Measurements from ENCODE around the gene PRSS21. TPM values are rescaled to one million over a fixed set of nuclear protein-coding genes. Genes with fewer than 3 reads are reported as not detected.

The PRSS21 gene
- not detected for total RNA-seq
- long read RNA-seq, result 0 reads

GRCh38 chr16:2816751-2817339 lies at the start of gene PRSS21:
TSS of gene PRSS21 (plus strand) at chr16:2817237. CDS start at chr16:2817269, 32 bp downstream.
- WGBS (ENCODE audit: insufficient coverage, low coverage, low lambda C conversion rate, missing lambda C conversion rate), result 71% methylated on average over 4 of the region's 28 CpGs
- H3K4me1 ChIP-seq, result no peaks in the 10 kb centered on the region
- H3K36me3 ChIP-seq, result no peaks in the 10 kb centered on the region
- ATAC-seq, result peak in 1 of 4 donors; percentile 21
- H3K4me3 ChIP-seq, result no peak within 1 kb of the TSS
- H3K27me3 ChIP-seq, result no peaks in the 10 kb centered on the region
- no peak within 1 kb of the TSS for H3K27ac ChIP-seq
- TF ChIP-seq POLR2A (IDR thresholded peaks at IDR 0.05), result no peak
- TF ChIP-seq, protein P1, sequence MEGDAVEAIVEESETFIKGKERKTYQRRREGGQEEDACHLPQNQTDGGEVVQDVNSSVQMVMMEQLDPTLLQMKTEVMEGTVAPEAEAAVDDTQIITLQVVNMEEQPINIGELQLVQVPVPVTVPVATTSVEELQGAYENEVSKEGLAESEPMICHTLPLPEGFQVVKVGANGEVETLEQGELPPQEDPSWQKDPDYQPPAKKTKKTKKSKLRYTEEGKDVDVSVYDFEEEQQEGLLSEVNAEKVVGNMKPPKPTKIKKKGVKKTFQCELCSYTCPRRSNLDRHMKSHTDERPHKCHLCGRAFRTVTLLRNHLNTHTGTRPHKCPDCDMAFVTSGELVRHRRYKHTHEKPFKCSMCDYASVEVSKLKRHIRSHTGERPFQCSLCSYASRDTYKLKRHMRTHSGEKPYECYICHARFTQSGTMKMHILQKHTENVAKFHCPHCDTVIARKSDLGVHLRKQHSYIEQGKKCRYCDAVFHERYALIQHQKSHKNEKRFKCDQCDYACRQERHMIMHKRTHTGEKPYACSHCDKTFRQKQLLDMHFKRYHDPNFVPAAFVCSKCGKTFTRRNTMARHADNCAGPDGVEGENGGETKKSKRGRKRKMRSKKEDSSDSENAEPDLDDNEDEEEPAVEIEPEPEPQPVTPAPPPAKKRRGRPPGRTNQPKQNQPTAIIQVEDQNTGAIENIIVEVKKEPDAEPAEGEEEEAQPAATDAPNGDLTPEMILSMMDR (IDR thresholded peaks at IDR 0.05), result no peak
- intact Hi-C loops (cut with DNase I), result no loop called here
- no peak for DNase-seq
- H3K9me3 ChIP-seq, result no peaks in the 10 kb centered on the region

- H3K27ac ChIP-seq, result no peak overlapping the region
- 85% methylated on average over 10 of the region's 14 CpGs for WGBS (ENCODE audit: insufficient coverage, low coverage, low lambda C conversion rate, missing lambda C conversion rate)
- ATAC-seq (no peak), DNase-seq (no peak)
- H3K9me3 ChIP-seq, result no peaks in the 10 kb centered on the region
- H3K27me3 ChIP-seq, result no peaks in the 10 kb centered on the region
- peaks cover 20 to 95% (median 66%) of the 10 kb centered on the region in 4 donors for H3K36me3 ChIP-seq
- intact Hi-C loops (cut with DNase I), result no loop called here
- TF ChIP-seq, protein P1 (IDR thresholded peaks at IDR 0.05), result no peak
- no peaks in the 10 kb centered on the region for H3K4me1 ChIP-seq
- no peak overlapping the region for H3K4me3 ChIP-seq
Observed at GRCh38 chr16:2767891-2768290, 49.1 kb upstream of the PRSS21 start.

DNA sequence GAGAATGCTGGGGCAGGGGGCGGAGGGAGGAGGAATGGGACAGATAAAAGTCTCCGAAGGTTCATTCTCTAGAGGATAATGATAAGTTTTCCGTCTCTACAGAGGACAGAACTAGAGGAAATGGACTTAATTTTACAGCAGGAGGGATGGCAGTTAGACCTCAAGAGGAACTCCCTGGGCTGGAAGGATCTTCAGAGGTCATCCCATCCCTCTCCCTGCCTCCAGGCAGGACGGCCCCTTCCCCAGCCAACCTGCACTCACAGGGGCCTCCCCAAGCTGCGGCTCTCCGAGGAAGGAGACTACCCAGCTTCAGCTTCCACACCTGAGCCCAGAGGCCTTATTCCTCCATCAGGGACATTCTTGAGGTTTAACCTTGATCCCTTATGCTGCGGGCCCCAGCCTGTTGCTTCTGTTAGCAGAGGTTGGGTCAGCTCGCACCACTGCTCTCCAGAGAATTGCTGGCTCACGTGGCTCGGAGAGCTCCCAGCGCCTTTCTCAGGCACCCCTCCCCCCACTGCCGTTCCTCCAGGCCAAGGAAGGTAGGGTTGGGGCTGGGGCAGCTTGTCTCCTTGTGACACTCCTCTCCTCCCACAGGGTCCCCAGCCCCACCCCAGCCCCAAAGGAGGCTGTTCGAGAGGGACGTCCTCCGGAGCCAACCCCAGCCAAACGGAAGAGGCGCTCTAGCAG lies 48.5 kb upstream of the PRSS21 start:
- H3K36me3 ChIP-seq, result peaks cover 14 to 93% (median 60%) of the 10 kb centered on the region in 4 donors
- no peaks in the 10 kb centered on the region for H3K27me3 ChIP-seq
- no peaks in the 10 kb centered on the region for H3K4me1 ChIP-seq
- WGBS (ENCODE audit: insufficient coverage, low coverage, low lambda C conversion rate, missing lambda C conversion rate), result 85% methylated on average over 4 of the region's 17 CpGs
- DNase-seq (peak in 1 of 3 donors; percentile 17), ATAC-seq (no peak)
- no peak overlapping the region for H3K4me3 ChIP-seq
- no peaks in the 10 kb centered on the region for H3K9me3 ChIP-seq
- TF ChIP-seq, protein P1 (IDR thresholded peaks at IDR 0.05), result no peak
- no peak for TF ChIP-seq POLR2A (IDR thresholded peaks at IDR 0.05)
- no peak overlapping the region for H3K27ac ChIP-seq
- intact Hi-C loops (cut with DNase I), result no loop called here

DNA sequence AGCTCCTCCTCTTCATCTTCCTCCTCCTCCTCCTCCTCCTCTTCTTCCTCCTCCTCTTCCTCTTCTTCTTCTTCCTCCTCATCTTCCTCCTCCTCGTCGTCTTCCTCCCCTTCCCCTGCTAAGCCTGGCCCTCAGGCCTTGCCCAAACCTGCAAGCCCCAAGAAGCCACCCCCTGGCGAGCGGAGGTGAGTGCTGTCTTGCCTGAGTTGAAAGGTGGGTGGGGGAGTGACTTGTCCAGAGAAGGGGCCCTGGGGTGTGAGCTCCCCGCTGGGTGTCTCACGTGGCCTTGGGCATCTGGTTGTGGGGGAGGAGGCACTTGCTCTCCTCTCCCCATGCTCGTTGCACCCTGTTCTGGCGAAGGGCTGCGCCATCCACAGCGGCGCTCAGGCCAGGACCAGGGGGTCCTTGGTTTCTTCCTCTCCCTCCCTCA lies 47.9 kb upstream of the PRSS21 start:
- no peaks in the 10 kb centered on the region for H3K9me3 ChIP-seq
- H3K36me3 ChIP-seq, result peaks cover 9 to 89% (median 55%) of the 10 kb centered on the region in 4 donors
- no peak for ATAC-seq
- H3K27ac ChIP-seq, result no peak overlapping the region
- no peaks in the 10 kb centered on the region for H3K4me1 ChIP-seq
- H3K4me3 ChIP-seq, result no peak overlapping the region
- TF ChIP-seq, protein P1 (IDR thresholded peaks at IDR 0.05), result no peak
- no peak for TF ChIP-seq POLR2A (IDR thresholded peaks at IDR 0.05)
- DNase-seq, result peak in 2 of 3 donors; percentile 14 to 44
- intact Hi-C loops (cut with DNase I), result no loop called here
- WGBS (ENCODE audit: insufficient coverage, low coverage, low lambda C conversion rate, missing lambda C conversion rate), result 88% methylated on average over 5 of the region's 11 CpGs
- no peaks in the 10 kb centered on the region for H3K27me3 ChIP-seq
